DOHH2 (cell line): ENCODE results near the gene OR13C9.
"Not testable (repeated sequence)": the region's sequence is repeated elsewhere in the genome, so short reads cannot be mapped to it uniquely, and the experiment has no call there.

Source experiments
- EZH2phosphoT487 ChIP-seq: fragments of 200-600 bp; sonication (generic); IDR thresholded peaks from 2 replicates; pipeline ENCODE4 v1.6.1; 2017; ENCODE audit warnings: borderline replicate concordance, mild to moderate bottlenecking, antibody characterized with exemption, low read length, moderate library complexity, mixed read lengths
- TF ChIP-seq, protein P1 (sequence below): fragments of 200-600 bp; sonication (generic); IDR thresholded peaks from one replicate; pipeline ENCODE4 v1.5.1; 2014; ENCODE audit warnings: antibody characterized with exemption, mild to moderate bottlenecking, low read depth, low read length; ENCODE audit not compliant: poor library complexity, severe bottlenecking

DNA sequence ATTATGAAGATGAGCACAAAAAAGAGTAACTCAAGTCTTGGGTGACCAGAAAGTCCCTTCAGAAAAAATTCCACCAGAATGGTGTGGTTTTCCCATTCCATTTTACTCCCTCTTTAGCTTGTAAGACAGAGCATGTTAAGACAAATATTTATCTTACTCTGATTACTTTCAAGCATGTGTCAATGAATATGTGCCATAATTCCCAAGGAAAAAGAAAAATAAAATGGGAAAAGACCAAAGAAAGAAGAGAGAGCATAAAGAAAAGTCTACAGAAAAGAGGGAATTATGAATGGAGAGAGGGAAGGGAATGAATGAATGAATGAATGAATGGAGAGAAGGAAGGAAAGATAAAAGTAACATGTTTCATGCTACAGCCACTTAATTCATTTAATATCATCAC is 18.7 kb downstream of the OR13C9 start, which contains the start of gene OR13C5:
- TF ChIP-seq, protein P1, sequence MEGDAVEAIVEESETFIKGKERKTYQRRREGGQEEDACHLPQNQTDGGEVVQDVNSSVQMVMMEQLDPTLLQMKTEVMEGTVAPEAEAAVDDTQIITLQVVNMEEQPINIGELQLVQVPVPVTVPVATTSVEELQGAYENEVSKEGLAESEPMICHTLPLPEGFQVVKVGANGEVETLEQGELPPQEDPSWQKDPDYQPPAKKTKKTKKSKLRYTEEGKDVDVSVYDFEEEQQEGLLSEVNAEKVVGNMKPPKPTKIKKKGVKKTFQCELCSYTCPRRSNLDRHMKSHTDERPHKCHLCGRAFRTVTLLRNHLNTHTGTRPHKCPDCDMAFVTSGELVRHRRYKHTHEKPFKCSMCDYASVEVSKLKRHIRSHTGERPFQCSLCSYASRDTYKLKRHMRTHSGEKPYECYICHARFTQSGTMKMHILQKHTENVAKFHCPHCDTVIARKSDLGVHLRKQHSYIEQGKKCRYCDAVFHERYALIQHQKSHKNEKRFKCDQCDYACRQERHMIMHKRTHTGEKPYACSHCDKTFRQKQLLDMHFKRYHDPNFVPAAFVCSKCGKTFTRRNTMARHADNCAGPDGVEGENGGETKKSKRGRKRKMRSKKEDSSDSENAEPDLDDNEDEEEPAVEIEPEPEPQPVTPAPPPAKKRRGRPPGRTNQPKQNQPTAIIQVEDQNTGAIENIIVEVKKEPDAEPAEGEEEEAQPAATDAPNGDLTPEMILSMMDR = not testable (repeated sequence)
- TF ChIP-seq EZH2phosphoT487 = not testable (repeated sequence)
